Fibroblast of skin of left quadriceps (primary cell): ENCODE measurements around the gene STT3B.

Source experiments
- DNase-seq, 2 experiments: peaks; one replicate each; pipeline ENCODE4 v3.0.0-alpha.2; 2013; ENCODE audit warnings: low read depth in 2 of 2

STT3B gene

DNA sequence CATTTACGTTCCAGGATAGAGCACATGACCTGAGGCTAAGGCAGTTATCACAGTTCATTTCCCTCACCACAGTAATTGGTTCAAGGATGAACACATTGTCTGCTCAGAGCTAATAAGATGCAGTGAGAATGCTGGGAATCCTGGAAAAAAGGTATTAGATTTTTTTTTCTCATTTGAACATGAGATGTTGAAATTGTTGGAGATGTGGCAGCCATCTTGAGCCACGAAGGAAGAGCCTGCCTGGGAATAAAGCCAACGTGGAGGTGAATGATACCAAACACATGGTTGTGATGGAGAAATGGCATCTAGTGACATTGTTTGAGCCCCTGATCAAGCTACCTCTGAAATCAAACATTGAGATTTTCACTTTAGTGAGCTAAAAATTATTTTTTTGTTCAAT is 16.0 kb upstream of the STT3B start:
- no peak for DNase-seq

DNA sequence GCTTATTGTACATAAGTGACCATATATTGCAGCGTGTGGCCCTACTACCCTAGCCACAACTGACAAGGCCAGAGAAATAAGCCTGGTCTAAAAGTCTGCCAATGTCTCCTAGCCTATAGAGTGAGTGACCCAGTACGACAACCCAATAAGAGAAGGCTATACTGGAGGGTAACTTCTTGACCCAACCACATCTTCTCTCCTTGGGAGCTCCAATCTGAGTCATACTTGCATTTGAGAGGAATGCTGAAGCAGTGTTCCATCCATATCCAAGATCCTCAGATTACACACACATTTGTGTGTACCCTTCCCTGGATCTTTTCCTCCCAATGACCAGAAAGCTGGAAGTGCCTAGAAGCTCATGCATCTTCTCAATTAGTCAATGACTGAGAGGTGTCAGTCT is 11.3 kb upstream of the STT3B start:
- DNase-seq: no peak

- DNase-seq: no peak
Observed at GRCh38 chr3:31522152-31522551, 10.6 kb upstream of the STT3B start.

GRCh38 chr3:31523543-31523942 is 9.2 kb upstream of the STT3B start:
- no peak for DNase-seq

DNA sequence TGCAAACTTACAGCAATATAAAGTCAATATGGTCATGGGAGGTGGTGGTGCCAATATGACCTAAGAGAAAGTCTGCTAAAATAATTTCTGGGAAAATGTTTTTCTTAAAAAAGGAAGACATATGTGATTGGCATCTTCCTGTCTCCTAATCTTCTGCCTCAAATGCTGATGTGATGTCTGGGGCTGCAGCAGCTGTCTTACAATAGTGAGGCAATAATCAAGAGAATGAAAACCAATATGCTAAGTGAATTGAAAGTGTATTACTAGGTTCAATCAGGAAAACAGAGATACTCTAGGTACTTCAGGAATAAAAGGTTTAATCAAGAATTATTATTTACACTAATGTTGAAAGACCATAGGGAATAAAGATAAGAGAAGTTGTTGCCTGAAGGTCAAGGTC is 7.2 kb upstream of the STT3B start:
- DNase-seq: no peak

DNA sequence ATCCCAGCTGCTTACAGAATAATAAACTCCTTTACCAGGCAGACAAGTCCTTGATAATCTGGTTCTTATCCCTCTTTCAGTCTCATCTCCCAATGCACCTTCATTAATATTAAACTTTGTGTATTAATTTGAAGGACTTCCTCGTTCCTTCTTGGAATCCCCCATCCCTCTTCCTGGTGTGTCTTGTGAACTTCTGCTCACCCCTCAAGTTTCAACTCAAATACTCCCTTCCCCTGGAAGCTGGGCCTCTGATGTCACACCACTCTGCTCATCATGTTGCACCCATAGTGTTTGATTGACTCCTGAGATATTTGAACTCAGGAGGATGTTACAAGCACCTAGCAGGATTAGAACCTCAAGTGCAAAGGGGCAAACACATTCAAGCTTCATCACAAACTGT is 3.3 kb upstream of the STT3B start:
- DNase-seq: no peak

- DNase-seq: no peak
Observed at GRCh38 chr3:31530039-31530959, 2.4 kb upstream of the STT3B start.

DNA sequence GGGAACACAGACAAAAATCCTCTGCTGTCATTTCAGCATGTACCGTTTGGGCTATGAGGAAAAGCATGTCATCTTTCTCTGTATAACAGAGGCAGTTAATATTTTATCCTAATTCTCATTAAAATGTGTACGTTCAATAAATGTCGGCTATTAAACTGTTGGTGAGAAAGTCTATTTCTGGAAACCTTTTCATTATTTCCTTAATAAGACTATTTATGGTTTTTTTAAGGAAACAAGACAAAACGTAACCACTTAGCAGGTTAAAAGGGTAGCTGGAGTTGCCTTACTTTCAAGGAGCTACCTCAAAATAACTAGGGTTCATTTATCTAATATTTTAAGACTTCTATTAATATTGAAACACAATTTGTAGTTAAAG is 1.8 kb upstream of the STT3B start:
- no peak for DNase-seq

DNA sequence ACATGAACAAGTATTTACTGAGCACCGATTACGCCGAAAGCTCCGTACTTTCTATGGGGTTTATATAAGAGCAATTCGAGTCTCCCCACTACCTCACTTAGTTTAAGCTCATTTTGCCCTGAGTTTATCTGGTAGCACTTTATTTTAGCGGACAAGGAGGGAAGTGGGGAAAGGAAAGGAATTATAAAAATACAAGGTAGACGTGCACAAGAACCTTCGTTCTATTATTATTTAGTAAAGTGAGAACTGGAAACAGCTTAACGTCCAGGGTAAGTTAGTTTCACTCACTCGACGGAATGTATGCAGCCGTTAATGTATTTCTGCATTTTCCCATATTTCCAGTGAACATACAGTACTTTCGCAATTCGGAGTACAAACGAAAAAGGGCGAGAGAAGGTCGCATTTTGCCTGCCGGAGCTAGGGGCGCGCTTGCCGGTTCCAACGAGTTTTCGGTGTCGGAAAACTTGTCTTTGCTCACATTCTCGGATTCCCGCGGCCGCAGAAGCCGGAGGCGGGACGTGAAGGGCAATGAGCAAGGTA is 1.2 kb upstream of the STT3B start:
- DNase-seq: no peak

DNA sequence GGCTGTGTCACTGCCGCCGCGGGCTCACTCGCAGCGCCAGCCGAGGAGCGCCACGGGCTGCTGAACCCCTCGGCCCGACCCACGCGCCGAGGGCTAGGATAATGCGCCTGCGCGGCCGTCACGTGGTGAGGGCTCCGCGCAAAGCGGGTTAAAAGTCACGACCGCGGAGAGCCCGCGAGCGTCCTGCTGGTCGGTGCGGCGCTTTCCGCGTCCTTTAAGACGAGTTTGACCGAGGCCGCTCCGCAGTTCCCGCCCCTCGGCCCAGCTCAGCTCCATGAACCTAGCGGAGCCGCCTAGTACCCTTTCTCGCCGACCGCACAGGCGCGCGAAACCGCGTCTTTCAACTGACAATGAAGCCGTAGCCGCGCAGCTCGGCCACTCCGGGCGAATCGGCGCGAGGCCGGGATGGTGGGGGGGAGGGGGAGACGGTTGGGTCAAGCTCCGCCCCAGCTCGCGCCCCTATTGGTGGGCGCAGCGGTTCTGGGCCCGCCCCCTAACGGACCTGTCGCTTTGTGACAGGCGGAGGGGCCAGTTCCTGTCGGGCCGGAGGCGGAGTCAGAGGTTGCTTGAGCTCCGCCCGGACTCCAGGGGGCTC is 636 bp upstream of the STT3B start:
- DNase-seq: peak; percentile 98

- DNase-seq: no peak
Observed at GRCh38 chr3:31533169-31534064, 692 bp downstream of the STT3B start.

GRCh38 chr3:31534065-31534425 is 1.3 kb downstream of the STT3B start:
- DNase-seq: no peak

DNA sequence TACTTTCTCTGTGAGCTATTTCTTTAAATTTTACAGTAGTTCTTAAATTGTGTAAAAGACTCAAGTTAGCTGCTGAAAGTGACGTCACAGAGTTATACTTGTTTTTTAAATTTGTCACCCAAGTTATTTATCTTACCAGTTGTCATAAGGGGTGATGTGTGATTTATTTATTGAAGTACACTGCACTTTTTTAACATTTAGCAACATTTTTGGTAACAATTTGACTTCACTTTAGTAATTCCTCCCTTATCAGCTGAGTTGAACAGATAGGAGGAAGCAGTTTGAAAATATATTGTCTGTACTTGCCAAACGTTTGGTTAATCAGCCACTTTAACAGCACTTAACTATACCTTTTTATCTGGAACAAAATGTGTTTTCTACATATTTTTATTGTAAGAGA is 3.8 kb downstream of the STT3B start:
- DNase-seq: no peak

- DNase-seq: no peak
Observed at GRCh38 chr3:31538801-31539200, 6.1 kb downstream of the STT3B start.

GRCh38 chr3:31539275-31539674 is 6.5 kb downstream of the STT3B start:
- DNase-seq: no peak

DNA sequence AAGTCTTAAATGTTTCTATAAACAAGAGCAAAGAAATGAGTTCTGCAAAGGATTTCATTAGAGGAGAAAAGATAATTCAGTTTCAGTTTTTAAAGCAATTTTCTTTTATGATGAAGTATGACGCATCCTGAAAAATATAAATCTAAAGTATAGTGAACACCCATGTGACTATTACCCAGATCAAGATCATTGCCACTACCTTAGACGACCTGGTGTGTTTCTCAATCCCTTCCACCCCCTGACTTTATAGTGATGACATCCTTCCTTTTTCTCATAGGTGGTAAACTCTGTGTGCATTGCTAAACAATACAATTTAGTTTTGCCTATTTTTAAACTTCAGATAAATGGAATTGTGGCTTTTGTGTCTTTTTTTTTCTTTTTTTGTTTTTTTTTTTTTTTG is 8.4 kb downstream of the STT3B start:
- DNase-seq: no peak

DNA sequence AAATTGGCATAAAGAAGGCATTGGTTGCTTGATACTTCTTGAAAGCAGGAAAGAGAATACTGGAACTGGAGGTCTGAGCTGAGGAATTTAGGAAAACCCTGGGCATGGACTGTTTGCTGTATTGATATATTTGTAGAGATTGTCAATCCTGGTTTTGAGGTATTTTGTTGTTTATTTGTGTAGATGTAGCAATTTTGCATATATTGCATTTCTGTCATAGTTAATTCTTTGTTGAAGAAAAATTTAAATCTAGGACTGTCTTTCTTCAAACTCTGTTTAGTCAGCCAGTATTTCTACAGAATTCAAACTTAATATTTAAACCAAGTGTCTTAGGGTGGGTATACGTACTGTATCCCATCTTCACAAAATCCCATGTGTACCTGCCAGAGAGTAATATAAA is 9.5 kb downstream of the STT3B start:
- DNase-seq: no peak

GRCh38 chr3:31543375-31543774 is 10.7 kb downstream of the STT3B start:
- DNase-seq: no peak

- DNase-seq: no peak
Observed at GRCh38 chr3:31544634-31545033, 11.9 kb downstream of the STT3B start.

DNA sequence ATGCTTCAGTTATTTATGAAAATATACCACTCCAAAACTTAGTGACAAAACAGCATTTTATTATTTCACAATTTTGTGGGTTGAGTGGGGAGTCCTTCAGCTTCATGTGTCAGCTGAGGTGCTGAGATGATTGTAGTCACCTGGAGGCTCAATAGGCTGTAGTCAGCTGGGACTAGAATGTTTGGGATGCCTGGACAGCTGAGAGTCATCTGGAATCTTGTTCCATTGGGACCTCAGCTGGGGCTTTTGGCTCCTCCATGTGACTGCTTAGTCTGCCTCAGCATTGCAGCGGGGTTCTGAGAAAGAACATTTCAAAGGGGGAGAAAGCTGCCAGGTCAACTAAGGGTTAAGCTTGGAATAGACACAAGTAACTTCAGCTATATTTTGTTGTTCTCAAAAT is 13.4 kb downstream of the STT3B start:
- DNase-seq: no peak

DNA sequence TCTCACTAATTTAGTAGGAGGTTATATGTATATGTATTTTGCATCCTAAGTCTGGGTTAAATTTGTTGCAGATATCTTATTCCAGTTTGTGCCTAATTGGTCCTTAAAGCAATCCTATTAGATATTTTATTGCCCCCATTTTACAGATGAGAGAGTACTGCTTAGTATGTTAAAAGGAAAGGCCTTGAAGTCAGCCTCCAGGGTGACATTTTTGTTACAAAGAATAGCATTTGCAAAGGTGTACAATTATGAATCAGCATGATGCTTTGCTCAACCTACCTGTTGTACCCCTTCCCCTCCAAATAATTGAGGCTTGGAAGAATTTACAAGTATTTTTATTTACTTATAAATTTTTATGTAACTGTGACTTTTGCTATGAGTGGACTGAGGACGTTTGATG is 14.0 kb downstream of the STT3B start:
- no peak for DNase-seq
